K562 (cell line): Measurements from ENCODE around the gene STARD6. TPM values are rescaled to one million over a fixed set of nuclear protein-coding genes. Genes with fewer than 3 reads are reported as not detected.

Experiments used
- E2F3 ChIP-seq: fragments of 250-450 bp; sonication (Bioruptor Pico); IDR thresholded peaks from 2 replicates; pipeline ENCODE4 v1.4.0; 2020; ENCODE audit warnings: mild to moderate bottlenecking
- GABPB1 ChIP-seq: sonication (generic); formaldehyde crosslinking; IDR thresholded peaks from 2 replicates; pipeline ENCODE4 v1.8.0; 2022; ENCODE audit warnings: mild to moderate bottlenecking, missing genetic modification reagents
- GTF2F1 ChIP-seq: IDR thresholded peaks from 2 replicates; pipeline ENCODE4 v1.6.1; 2011; ENCODE audit warnings: low read depth, low read length, improper control_type of control experiment
- NRF1 ChIP-seq, 2 experiments: fragments of 450-650 bp; IDR thresholded peaks in 1 of 2; conservative IDR thresholded peaks in 1 of 2; 2 replicates each; pipeline ENCODE4 v1.6.1; 2014; ENCODE audit warnings: mild to moderate bottlenecking in 2 of 2
- PHB2 ChIP-seq: fragments of 450-650 bp; IDR thresholded peaks from 2 replicates; pipeline ENCODE4 v1.6.1; 2017; ENCODE audit warnings: low read depth
- RNF2 ChIP-seq: sonication (generic); IDR thresholded peaks from 2 replicates; pipeline ENCODE4 v1.6.1; 2016
- SLC30A9 ChIP-seq: fragments of 250-450 bp; sonication (Bioruptor Pico); IDR thresholded peaks from 2 replicates; pipeline ENCODE4 v1.8.0; 2022; ENCODE audit warnings: mild to moderate bottlenecking, moderate library complexity
- SMAD1 ChIP-seq: fragments of 150-350 bp; IDR thresholded peaks from 2 replicates; pipeline ENCODE4 v1.6.1; 2014; ENCODE audit warnings: low read length, low read depth; ENCODE audit not compliant: partially characterized antibody
- SP2 ChIP-seq: IDR thresholded peaks from 2 replicates; pipeline ENCODE4 v1.6.1; 2011; ENCODE audit warnings: mild to moderate bottlenecking, low read depth, low read length, moderate library complexity; ENCODE audit not compliant: poor library complexity, severe bottlenecking; ENCODE audit errors: extremely low read depth
- SRSF1 ChIP-seq: fragments of 200-400 bp; formaldehyde crosslinking; IDR thresholded peaks from 2 replicates; pipeline ENCODE4 v1.6.1; 2017; ENCODE audit warnings: mild to moderate bottlenecking, low read depth, low read length, moderate library complexity
- TEAD4 ChIP-seq, 2 experiments: sonication (generic) in 1 of 2; formaldehyde crosslinking in 1 of 2; IDR thresholded peaks; 2 replicates each; pipeline versions ENCODE4 v1.6.1 to v1.8.0; 2012 to 2022; ENCODE audit warnings: borderline replicate concordance in 1 of 2, inconsistent platforms in 1 of 2, low read length in 1 of 2, mild to moderate bottlenecking in 1 of 2, missing genetic modification reagents in 1 of 2
- THRB ChIP-seq: fragments of 450-650 bp; formaldehyde crosslinking; conservative IDR thresholded peaks from 2 replicates; pipeline ENCODE4 v1.4.0; 2022; ENCODE audit warnings: mild to moderate bottlenecking, missing genetic modification characterization
- USF2 ChIP-seq: sonication (generic); formaldehyde crosslinking; IDR thresholded peaks from 2 replicates; pipeline ENCODE4 v1.5.0; 2020; ENCODE audit warnings: missing genetic modification reagents
- ZKSCAN1 ChIP-seq: fragments of 150-350 bp; IDR thresholded peaks from 2 replicates; pipeline ENCODE4 v1.6.1; 2016; ENCODE audit warnings: low read depth, low read length
- ZNF140 ChIP-seq: fragments of 250-450 bp; sonication (Bioruptor Pico); IDR thresholded peaks from 2 replicates; pipeline ENCODE4 v1.8.0; 2021; ENCODE audit warnings: moderate library complexity, mild to moderate bottlenecking, inconsistent platforms
- ZNF3 ChIP-seq: fragments of 250-450 bp; sonication (Bioruptor Pico); IDR thresholded peaks from 2 replicates; pipeline ENCODE4 v1.5.0; 2021; ENCODE audit warnings: mild to moderate bottlenecking, moderate library complexity
- ZNF311 ChIP-seq: fragments of 250-450 bp; sonication (Bioruptor Pico); IDR thresholded peaks from 2 replicates; pipeline ENCODE4 v1.4.0; 2020; ENCODE audit warnings: mild to moderate bottlenecking, moderate library complexity
- ZNF695 ChIP-seq: fragments of 450-650 bp; formaldehyde crosslinking; IDR thresholded peaks from 2 replicates; pipeline ENCODE4 v1.4.0; 2020; ENCODE audit warnings: mild to moderate bottlenecking, moderate library complexity
- ZNF780A ChIP-seq: fragments of 250-450 bp; sonication (Bioruptor Pico); IDR thresholded peaks from 2 replicates; pipeline ENCODE4 v1.5.0; 2021; ENCODE audit warnings: mild to moderate bottlenecking
- polyA plus RNA-seq, 8 experiments: library from polyadenylated mRNA; depleted of rRNA in 4 of 8; stranded (reverse) in 5 of 8; unstranded in 3 of 8; fragments of >200 nt; fragmentation: Nextera tagmentation in 2 of 8; fragmentation: Illumina TruSeq in 1 of 8; extraction: Ambion mirVana in 2 of 8; extraction: Trizol in 1 of 8; gene quantifications; 2 replicates each; pipeline versions ENCODE4 v1.2.1 to v1.2.3, GENCODE V29; 2011 to 2014; ENCODE audit warnings: inconsistent platforms in 1 of 8, missing spikeins in 1 of 8
- total RNA-seq, 7 experiments: library from RNA; depleted of rRNA in 6 of 7; stranded (reverse); fragments of >200 nt in 6 of 7; fragmentation: Illumina TruSeq in 2 of 7; extraction: Trizol in 2 of 7; gene quantifications; 2 replicates each; pipeline versions ENCODE4 v1.2.1 to v1.2.3, GENCODE V29; 2011 to 2021; ENCODE audit warnings: low replicate concordance in 1 of 7
- TF ChIP-seq, protein P1 (sequence below): fragments of 450-650 bp; IDR thresholded peaks from 2 replicates; pipeline ENCODE4 v1.6.1; 2018; ENCODE audit warnings: mild to moderate bottlenecking, low read depth; ENCODE audit not compliant: partially characterized antibody
- TF ChIP-seq, protein P2 (sequence below): sonication (generic); formaldehyde crosslinking; IDR thresholded peaks from 2 replicates; pipeline ENCODE4 v1.8.1; 2023; ENCODE audit warnings: mild to moderate bottlenecking, missing genetic modification reagents, moderate library complexity
- TF ChIP-seq, protein P3 (sequence below): fragments of 450-650 bp; IDR thresholded peaks from 2 replicates; pipeline ENCODE4 v1.6.1; 2017; ENCODE audit warnings: mild to moderate bottlenecking, moderate library complexity

Gene STARD6
- total and polyA plus RNA-seq, 9 of the 15 experiments (the other 6 are each of a cell fraction or from before 2014, with no cell fraction given): 0.11 to 0.15 TPM; not detected in 7

DNA sequence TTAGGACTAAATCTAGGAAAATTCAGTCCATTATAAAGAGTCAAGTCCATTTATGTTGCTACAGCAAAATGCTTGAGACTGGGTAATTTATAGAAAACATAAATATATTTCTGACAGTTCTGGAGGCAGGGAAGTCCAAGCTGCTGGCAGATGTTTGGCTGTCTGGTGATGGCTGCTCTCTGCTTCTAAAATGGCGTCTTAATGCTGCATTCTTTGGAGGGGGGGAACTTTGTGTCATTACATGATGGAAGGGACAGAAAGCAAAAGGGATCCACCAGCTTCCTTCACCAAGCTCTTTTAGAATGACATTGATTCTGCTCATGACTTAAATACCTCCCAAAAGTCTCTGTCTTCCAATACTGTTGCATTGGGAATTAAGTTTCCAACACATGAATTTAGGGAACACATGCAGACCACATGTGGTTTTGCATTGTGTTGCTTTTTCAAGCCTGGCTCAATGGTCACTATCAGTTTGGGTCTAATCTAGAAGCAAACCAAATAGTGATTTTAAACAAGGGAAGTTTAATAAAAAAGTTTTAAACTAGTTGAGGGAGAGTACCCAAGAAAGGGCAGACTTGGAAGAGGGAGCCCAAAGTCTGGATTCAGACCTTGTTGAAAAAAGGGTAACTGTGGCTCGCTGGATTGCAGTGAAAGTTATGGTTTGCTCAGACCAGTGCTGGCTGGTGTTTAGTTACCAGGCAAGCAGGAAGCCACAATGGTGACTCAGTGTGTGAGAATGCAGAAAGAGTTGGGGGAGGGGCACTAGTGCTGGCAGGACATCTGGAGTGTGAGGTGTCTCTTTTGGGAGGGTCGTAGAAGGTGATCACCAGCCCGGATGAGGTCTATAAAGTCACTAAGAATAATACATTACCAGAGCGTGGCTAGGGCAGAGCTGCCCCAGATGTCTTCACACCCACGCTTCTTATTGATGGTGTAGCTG, 30.8 kb upstream of the STARD6 start (continued):
- TF ChIP-seq USF2 (CRISPR knock-in tag): no peak
- no peak for TF ChIP-seq PHB2
- TF ChIP-seq NRF1 (conservative IDR thresholded peaks at IDR 0.05 in 1 of 2, IDR thresholded peaks at IDR 0.05 in 1 of 2): no peak
- no peak for TF ChIP-seq E2F3 (CRISPR knock-in tag)
- TF ChIP-seq GABPB1 (CRISPR knock-in tag): no peak
- TF ChIP-seq, protein P1, sequence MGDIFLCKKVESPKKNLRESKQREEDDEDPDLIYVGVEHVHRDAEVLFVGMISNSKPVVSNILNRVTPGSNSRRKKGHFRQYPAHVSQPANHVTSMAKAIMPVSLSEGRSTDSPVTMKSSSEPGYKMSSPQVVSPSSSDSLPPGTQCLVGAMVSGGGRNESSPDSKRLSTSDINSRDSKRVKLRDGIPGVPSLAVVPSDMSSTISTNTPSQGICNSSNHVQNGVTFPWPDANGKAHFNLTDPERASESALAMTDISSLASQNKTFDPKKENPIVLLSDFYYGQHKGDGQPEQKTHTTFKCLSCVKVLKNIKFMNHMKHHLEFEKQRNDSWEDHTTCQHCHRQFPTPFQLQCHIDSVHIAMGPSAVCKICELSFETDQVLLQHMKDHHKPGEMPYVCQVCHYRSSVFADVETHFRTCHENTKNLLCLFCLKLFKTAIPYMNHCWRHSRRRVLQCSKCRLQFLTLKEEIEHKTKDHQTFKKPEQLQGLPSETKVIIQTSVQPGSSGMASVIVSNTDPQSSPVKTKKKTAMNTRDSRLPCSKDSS: no peak
- TF ChIP-seq, protein P2, sequence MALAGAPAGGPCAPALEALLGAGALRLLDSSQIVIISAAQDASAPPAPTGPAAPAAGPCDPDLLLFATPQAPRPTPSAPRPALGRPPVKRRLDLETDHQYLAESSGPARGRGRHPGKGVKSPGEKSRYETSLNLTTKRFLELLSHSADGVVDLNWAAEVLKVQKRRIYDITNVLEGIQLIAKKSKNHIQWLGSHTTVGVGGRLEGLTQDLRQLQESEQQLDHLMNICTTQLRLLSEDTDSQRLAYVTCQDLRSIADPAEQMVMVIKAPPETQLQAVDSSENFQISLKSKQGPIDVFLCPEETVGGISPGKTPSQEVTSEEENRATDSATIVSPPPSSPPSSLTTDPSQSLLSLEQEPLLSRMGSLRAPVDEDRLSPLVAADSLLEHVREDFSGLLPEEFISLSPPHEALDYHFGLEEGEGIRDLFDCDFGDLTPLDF (CRISPR knock-in tag): no peak
- no peak for TF ChIP-seq ZNF140 (CRISPR knock-in tag)
- TF ChIP-seq THRB (CRISPR knock-in tag): no peak
- TF ChIP-seq SMAD1: no peak
- no peak for TF ChIP-seq SLC30A9 (CRISPR knock-in tag)
- TF ChIP-seq SRSF1: no peak
- TF ChIP-seq, protein P3, sequence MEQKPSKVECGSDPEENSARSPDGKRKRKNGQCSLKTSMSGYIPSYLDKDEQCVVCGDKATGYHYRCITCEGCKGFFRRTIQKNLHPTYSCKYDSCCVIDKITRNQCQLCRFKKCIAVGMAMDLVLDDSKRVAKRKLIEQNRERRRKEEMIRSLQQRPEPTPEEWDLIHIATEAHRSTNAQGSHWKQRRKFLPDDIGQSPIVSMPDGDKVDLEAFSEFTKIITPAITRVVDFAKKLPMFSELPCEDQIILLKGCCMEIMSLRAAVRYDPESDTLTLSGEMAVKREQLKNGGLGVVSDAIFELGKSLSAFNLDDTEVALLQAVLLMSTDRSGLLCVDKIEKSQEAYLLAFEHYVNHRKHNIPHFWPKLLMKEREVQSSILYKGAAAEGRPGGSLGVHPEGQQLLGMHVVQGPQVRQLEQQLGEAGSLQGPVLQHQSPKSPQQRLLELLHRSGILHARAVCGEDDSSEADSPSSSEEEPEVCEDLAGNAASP: no peak
- TF ChIP-seq ZNF311 (CRISPR knock-in tag): no peak
- no peak for TF ChIP-seq GTF2F1
- TF ChIP-seq SP2: no peak
- no peak for TF ChIP-seq ZKSCAN1
- peak; percentile 84 for TF ChIP-seq TEAD4 (IDR thresholded peaks at IDR 0.05; ENCODE audit: low read length)
- TF ChIP-seq TEAD4 (CRISPR knock-in tag; IDR thresholded peaks at IDR 0.05; ENCODE audit: borderline replicate concordance): no peak
- no peak for TF ChIP-seq ZNF780A (CRISPR knock-in tag)
- no peak for TF ChIP-seq ZNF3 (CRISPR knock-in tag)
- no peak for TF ChIP-seq ZNF695 (CRISPR knock-in tag)
- TF ChIP-seq RNF2: peak; percentile 78
